Parathyroid adenoma (tissue), 2 donors: ENCODE data around the gene WWTR1.

Experiments used
- H2AFZ ChIP-seq: fragments of 300-600 bp; sonication (generic); one replicate; pipeline ENCODE4 v1.7.0; 2017; ENCODE audit warnings: antibody characterized with exemption, mild to moderate bottlenecking
- H3K27ac ChIP-seq: fragments of 300-600 bp; sonication (generic); one replicate; pipeline ENCODE4 v1.7.0; 2017
- H3K27me3 ChIP-seq: fragments of 300-600 bp; sonication (generic); one replicate; pipeline ENCODE4 v1.7.0; 2017; ENCODE audit warnings: low read length; ENCODE audit not compliant: control insufficient read depth, insufficient read depth
- H3K36me3 ChIP-seq: fragments of 300-600 bp; sonication (generic); one replicate; pipeline ENCODE4 v1.7.0; 2017; ENCODE audit warnings: low read length; ENCODE audit not compliant: control insufficient read depth, insufficient read depth
- H3K4me1 ChIP-seq: fragments of 300-600 bp; sonication (generic); one replicate; pipeline ENCODE4 v1.7.0; 2017; ENCODE audit warnings: control low read depth
- H3K4me2 ChIP-seq: fragments of 300-600 bp; sonication (generic); one replicate; pipeline ENCODE4 v1.7.0; 2017; ENCODE audit warnings: low read length
- H3K4me3 ChIP-seq: fragments of 300-600 bp; sonication (generic); one replicate; pipeline ENCODE4 v1.7.0; 2017; ENCODE audit warnings: low read depth, low read length
- H3K79me2 ChIP-seq: fragments of 300-600 bp; sonication (generic); one replicate; pipeline ENCODE4 v1.7.0; 2017; ENCODE audit warnings: control low read depth
- H3K9ac ChIP-seq: fragments of 300-600 bp; sonication (generic); one replicate; pipeline ENCODE4 v1.7.0; 2017; ENCODE audit warnings: mild to moderate bottlenecking
- H3K9me3 ChIP-seq: fragments of 300-600 bp; sonication (generic); one replicate; pipeline ENCODE4 v1.7.0; 2017; ENCODE audit warnings: low read length; ENCODE audit not compliant: control insufficient read depth
- TF ChIP-seq, protein P1 (sequence below): fragments of 300-600 bp; sonication (generic); IDR thresholded peaks from one replicate; pipeline ENCODE4 v1.7.0; 2017; ENCODE audit warnings: antibody characterized with exemption, mild to moderate bottlenecking
- donor health status: primary hyperparathyroidism.

WWTR1 gene

DNA sequence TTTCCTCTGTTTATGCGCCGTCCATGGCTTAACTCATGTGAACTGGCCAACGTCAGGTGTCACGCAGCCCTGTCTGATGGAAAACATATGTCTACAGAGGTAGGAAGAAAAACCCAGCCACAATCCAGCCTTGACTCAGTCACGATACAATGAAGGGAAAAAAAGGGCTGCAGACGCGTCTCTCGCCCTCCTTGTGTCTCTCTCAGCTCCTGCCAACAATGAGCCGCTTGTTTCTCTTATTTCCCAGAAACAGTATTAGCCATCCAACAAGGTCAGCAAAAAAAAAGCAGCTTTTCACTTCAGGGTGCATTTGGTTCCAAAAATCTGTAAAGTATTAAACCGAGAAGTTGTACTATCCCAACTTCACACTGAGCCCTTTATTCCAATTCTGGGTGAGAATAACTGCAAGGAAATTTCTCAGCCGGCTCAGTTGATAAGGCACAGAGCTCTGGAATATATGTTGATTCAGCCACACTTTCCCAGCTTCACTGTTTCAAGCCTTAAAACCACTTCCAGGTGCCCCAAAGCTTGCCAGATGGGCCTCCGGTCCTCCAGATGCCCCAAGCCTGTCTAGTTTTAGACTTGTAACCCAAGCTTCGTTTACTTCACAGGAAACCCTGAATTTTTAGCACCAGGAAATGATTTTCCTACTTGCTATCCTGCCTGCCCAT, 103.9 kb downstream of the WWTR1 start:
- TF ChIP-seq, protein P1, sequence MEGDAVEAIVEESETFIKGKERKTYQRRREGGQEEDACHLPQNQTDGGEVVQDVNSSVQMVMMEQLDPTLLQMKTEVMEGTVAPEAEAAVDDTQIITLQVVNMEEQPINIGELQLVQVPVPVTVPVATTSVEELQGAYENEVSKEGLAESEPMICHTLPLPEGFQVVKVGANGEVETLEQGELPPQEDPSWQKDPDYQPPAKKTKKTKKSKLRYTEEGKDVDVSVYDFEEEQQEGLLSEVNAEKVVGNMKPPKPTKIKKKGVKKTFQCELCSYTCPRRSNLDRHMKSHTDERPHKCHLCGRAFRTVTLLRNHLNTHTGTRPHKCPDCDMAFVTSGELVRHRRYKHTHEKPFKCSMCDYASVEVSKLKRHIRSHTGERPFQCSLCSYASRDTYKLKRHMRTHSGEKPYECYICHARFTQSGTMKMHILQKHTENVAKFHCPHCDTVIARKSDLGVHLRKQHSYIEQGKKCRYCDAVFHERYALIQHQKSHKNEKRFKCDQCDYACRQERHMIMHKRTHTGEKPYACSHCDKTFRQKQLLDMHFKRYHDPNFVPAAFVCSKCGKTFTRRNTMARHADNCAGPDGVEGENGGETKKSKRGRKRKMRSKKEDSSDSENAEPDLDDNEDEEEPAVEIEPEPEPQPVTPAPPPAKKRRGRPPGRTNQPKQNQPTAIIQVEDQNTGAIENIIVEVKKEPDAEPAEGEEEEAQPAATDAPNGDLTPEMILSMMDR = no peak
- H3K4me1 ChIP-seq = peaks cover 30% of the 10 kb centered on the region
- peak overlapping the region; percentile 20 for H2AFZ ChIP-seq
- H3K27ac ChIP-seq = peak overlapping the region; percentile 29
- H3K9ac ChIP-seq = no peak overlapping the region
- H3K4me2 ChIP-seq = no peak overlapping the region
- H3K4me3 ChIP-seq = no peak overlapping the region
- peaks cover 3% of the 10 kb centered on the region for H3K79me2 ChIP-seq
- H3K36me3 ChIP-seq = no peaks in the 10 kb centered on the region
- no peaks in the 10 kb centered on the region for H3K9me3 ChIP-seq
- no peaks in the 10 kb centered on the region for H3K27me3 ChIP-seq

DNA sequence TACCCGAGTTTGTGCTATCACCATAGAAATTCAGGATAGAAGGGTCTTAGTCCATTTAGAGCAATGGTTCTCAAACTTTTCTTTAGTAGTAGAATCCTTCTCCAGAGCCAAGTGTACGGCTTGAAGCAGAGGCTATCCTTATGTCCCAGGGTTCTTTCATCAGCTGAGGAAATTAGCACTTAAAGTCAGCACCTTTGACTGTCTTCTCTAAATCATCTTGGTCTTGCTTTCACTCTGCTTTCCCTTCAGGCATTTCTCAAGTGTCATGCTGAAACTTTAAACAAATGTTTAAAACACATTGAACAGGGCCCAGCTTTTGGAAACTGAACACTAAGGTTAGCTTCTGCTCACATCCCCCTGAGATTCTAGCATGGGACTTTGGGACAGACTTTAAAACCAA, 105.1 kb downstream of the WWTR1 start:
- Histone ChIP-seq H3K27me3 (no peaks in the 10 kb centered on the region), H3K4me2 (no peak overlapping the region), H3K27ac (no peak overlapping the region), H3K79me2 (peaks cover 3% of the 10 kb centered on the region), H3K4me1 (peaks cover 30% of the 10 kb centered on the region), H3K36me3 (no peaks in the 10 kb centered on the region), H2AFZ (no peak overlapping the region), H3K9me3 (no peaks in the 10 kb centered on the region), H3K9ac (no peak overlapping the region), H3K4me3 (no peak overlapping the region)
- TF ChIP-seq, protein P1 = no peak

DNA sequence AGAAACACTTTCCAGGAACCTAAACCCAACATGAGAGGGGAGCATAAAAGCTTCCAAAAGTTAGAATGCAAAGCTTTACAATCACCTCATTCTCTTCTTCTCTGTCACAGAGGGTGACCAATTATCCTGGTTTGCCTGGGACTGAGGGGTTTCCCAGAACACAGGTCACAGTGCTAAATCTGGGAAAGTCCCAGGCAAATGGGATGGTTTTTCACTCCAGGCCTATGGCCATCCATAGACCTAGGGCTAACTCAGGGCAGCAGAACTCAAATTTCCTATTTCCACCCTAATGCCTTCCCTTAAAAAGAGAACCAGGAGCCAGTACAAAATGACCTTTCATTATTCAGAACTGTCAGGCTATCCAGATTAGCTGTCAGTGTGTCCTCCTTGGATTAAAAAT, 106.3 kb downstream of the WWTR1 start:
- no peaks in the 10 kb centered on the region for H3K27me3 ChIP-seq
- H3K9me3 ChIP-seq = no peaks in the 10 kb centered on the region
- TF ChIP-seq, protein P1 = no peak
- no peak overlapping the region for H3K27ac ChIP-seq
- no peak overlapping the region for H2AFZ ChIP-seq
- H3K79me2 ChIP-seq = peaks cover 10% of the 10 kb centered on the region
- H3K9ac ChIP-seq = no peak overlapping the region
- H3K4me3 ChIP-seq = no peak overlapping the region
- no peaks in the 10 kb centered on the region for H3K36me3 ChIP-seq
- H3K4me2 ChIP-seq = no peak overlapping the region
- peaks cover 24% of the 10 kb centered on the region for H3K4me1 ChIP-seq

DNA sequence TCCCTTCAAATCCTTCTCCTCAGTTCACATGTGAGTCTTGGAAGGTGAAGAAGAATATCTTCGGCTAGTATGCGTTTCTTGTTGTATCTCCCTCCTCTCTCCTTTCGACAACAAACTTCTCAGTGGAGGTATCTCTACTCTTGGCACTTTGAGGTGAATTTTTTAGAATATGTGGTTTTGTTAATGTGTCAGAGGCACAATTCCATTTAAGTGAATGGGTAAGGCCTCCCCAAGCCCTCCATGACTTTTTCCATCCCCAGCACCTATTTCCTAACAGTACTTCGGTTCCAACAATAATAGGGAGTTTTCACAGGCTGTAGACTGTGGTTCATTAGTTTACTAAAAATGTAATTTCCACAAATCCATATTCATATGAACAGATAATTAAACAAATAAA, 109.2 kb downstream of the WWTR1 start:
- Histone ChIP-seq H3K4me3 (no peak overlapping the region), H3K27me3 (no peaks in the 10 kb centered on the region), H3K4me1 (no peaks in the 10 kb centered on the region), H2AFZ (no peak overlapping the region), H3K79me2 (peaks cover 14% of the 10 kb centered on the region), H3K9me3 (no peaks in the 10 kb centered on the region), H3K27ac (no peak overlapping the region), H3K9ac (no peak overlapping the region), H3K36me3 (no peaks in the 10 kb centered on the region), H3K4me2 (no peak overlapping the region)
- TF ChIP-seq, protein P1 = no peak
